Left forelimb (tissue), 1 donor: ENCODE results near the gene COMT.
"Not testable (repeated sequence)": the region's sequence is repeated elsewhere in the genome, so short reads cannot be mapped to it uniquely, and the experiment has no call there.

ENCODE experiments used
- DNase-seq: peaks from one replicate; pipeline ENCODE4 v3.0.0-alpha.2; 2018; ENCODE audit warnings: low spot score

The COMT gene

DNA sequence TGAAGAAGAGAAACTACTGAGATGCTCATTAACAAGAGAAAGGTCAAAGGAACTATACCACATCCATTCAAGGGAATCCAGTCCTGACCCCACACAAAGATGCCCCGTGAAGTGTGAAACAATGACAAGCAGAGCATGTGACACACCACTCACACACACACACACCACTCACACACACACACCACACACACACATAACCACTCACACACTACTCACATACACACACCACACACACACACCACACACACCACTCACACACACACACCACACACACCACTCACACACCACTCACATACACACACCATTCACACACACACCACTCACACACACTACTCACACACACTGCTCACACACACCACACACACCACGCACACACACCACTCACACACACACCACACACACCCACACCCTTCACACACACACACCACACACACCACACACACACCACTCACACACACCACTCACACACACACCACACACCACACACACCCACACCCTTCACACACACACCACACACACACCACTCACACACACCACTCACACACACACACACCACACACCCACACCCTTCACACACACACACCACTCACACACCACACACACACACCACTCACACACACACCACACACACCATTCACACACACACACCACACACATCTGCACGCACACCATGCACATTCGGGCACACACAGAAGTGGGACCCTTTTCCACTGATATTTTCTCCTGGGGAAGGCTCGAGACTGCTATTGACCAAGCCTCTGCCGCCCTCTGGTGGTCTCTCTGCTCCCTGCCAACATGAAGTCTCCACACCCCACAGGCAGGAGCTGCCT, 32.0 kb upstream of the COMT start:
- DNase-seq = peak; percentile 89

DNA sequence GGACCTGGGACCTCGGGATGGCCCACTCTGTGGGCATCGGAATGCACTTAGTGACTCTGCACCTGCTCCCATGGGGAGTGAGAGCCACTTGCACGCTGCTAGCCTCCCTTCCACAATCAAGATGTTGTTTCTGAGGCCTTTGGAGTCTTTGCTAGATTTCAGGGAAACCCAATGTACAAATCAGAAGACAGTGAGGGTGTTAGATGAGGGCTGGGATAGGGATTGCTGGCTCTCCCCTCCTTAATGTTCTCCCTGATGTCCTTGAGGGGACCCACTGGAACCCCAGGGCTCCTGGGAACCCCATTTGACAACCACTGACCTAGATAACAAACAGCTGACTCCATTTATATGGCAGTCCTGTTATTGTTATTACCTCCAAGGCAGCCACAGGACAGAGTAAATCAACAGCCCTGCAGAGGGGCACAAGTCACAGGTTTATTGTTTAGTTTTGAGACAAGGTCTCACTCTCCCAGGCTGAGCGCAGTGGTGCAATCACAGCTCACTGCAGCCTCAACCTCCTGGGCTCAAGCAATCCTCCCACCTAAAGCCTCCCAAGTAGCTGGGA, 31.3 kb upstream of the COMT start:
- DNase-seq = no peak

DNA sequence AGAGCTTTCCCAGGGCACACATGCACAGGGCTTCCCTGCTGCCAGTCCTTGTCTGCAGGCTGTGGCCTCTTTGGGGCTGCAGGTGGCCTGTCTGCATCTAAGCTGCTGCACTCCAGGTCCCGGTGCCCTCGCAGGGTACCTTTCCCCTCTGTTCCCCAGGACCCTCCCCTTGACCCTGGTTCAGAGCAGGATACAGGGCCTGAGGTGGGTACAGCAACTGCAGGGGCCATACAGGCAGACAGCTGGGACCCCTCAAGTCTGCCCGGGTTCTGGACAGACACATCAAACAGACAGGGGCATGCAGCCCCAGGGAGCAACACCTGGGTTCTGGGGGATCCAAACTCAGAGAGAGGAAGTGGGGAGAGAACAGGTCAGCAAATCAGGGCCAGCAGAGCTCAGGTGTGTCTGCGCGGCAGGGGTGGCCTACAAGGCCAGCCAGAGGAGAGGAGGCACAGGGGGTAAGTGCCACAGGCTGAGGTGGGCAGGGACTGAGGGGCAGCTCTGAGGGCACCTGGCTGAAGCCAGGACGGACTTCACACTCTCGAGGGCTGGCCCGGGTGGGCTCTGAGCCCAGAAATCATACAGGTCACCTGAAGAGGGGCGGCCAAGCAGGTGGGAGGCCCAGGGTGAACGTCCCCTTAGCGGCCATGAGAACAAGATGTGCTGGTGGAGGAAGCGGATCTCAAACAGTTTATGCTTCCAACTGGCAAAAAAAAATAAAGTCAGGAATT, 29.9 kb upstream of the COMT start:
- DNase-seq = no peak

DNA sequence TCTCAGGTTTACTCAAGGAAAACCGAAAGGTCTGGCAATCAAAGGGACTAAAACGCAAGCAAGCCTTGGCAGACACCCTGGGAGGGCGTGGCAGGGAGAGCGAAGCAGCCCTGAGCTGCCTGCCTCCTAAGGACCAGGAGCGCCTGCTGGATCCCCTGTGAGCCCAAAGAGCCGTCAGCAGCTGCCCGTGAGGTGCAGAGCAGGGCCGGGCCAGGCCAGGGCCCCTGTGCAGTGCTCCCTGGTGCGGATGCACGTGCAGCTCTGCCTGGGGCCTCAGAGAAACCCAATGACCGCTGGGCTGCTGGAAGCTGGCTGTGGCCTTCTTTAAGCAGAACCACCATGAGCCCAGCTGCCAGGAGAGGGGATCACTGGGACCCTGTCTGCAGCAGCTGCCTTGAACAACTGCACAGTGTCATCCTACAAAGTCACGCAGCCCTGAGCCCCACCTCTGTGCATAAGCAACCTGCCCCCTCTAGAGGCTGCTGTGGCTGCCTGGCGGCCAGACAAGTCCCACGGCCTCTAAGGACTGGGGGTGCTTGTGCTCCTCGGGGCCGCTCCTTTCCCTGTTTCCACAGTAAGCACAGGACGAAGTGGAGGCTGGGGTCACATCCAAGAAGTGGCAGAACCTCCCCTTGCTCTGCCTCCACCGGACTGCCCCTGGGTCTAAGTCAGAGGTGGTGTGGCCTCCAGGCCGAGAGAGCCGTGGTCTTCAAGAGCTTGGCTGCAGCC, 29.1 kb upstream of the COMT start:
- DNase-seq = no peak

DNA sequence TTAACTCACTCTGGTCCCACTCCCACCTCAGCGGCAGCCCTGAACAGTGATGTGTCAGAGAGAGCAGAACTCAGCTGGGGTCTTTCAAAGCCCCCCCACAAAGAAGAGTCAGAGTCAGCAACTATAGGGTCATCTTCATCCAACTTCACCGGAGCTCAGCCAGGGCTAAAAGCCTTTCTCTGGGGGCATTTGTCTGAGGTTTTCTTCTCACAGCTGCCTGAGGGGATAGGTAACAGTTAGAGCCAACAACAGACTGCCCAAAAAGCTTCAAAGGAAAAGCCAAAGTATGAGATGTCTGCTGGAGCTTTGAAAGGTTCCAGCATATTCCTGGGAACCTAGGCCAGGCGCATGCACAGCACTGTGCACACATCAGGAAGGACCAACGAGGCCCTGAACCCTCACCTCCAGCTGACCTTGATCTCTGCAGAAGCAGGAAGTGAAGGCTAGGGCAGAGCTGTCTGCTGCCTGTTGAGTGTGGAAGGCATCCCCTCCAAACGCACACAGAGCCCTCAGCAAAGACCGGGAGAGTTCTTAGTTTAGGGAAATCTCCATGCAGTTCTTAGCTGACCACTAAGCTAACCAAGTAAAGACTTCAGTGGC, 28.1 kb upstream of the COMT start:
- no peak for DNase-seq

DNA sequence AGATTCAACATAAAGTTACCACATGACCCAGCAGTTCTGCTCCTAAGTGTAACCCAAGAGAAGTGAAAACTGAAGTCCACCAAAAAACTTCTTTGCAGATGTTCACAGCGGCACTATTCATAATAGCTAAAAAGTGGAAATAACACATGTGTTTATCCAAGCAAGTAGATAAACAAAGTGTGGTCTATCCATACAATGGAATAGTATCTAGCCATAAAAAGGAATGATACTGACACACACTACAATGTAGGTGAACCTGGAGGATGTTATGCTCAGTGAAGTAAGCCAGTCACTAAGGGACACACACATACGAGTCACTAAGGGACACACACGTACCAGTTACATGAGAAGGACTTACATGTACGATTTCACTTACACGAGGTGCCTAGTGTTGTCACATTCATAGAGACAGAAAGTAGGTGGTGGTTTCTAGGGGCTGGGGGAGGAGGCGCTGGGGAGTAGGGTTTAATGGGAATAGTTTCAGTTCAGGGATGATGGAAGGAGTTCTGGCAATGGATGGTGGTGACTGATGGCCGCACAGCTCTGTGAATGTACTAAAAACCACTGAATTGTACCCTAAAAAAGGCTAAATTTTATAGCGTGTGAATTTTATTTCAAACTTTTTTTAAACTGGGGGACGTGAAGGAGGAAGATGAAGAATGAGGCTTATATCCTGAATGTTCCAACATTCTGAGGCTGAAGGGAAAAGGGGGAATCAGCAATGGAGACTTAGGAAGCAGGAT, 27.2 kb upstream of the COMT start:
- DNase-seq = no peak

DNA sequence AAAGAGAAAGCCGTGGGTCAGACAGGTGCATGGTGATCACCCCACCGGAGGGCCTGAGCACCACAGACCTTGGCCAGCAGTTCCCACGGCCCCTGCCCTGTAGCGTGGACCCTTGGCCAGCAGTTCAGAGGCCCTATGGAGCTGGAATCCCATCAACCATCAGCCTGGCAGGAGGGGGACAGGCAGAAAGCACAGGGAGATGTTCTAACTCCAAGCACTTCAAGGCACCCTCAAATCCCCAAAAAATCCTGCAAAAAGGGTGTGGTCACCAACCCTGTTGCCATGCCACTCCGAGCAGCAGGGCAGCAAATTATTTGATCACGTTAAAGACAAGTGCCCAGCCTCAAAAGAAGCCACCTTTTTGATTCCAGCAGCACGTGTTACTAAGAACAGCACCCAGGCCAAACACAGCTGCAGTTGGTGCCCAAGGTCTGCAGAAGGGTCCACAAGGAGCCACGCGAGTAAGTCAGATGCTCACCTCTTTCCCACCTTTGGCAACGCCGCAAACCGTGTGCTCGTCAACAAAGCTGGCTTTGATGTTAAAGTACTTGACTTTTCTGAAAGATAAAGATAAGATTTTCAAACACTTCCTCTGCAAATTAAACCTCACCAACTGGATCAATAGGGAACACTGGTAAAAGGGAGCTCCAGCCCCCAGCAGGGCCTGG, 26.2 kb upstream of the COMT start:
- no peak for DNase-seq

DNA sequence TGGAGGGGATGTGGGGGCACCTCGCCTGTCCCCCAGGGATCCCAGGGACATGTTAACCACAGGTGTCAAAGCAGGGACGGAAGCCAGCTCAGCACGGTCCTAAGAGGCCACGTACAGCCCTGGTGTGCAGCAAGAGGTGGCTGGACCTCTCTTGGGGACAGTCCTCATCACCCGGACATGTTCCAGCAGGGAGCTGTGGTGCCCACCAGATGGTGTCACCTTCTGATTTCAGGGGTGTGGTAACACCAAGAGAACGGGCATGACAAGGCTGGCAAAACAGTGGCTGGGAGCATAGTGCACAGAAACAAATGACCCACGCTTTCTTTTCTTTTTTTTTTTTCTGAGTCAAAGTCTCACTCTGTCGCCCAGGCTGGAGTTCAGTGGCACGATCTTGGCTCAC, 25.6 kb upstream of the COMT start:
- DNase-seq = no peak

DNA sequence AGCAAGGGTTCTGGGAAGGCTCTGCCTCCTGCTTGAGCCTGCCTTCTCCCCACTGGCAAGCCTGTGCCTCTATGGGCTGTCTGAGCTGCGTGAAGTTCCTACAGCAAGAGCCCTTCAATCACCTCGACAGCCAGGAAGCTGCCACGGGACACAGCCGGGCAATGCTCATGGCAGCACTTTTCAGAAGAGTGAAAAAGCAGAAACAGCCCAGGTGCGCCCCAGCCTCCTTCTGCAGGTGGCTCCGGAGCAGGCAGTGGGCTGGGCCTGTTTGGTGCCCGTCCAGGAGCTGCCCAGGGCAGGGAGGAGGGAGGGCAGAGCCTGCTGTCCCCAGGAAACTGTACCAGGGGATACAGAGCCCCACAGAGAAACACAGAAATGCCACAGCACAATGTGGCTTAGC, 24.6 kb upstream of the COMT start:
- DNase-seq = no peak

DNA sequence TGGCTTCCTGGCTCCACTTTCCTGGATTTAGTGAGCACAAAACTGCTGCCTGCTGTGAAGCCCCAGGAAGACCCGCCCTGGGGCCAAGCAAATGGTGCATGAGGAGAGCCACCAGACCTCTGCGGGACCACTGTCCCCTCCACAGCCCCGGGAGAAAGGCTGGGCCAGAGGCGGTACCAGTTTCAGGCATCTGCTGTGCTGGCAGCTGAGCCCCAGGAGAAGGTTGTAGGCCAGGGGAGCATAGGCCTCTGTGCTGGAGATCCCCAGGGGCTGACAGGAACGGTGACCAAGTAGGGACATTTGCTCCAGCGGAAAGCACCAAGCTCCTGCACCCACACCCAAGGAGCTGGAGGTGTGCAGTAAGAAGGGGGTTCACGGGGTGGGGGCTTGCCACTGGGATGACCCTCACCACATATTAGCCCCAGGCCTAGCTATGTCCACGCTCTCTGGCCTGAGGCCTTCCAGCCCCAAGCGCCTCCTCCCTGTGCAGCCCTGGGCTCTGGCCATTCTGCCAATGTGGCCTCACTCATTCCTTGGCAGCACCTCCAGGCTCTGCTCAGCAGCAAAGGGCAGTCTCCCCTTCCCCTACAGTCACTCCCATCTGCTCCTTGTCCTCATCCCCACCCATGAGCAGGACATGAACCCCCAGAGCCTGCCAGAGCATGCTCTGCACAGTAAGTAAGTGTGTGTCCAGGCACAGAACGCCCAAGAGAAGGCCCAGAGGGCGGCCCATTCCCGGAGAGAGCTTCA, 24.0 kb upstream of the COMT start:
- DNase-seq = no peak

DNA sequence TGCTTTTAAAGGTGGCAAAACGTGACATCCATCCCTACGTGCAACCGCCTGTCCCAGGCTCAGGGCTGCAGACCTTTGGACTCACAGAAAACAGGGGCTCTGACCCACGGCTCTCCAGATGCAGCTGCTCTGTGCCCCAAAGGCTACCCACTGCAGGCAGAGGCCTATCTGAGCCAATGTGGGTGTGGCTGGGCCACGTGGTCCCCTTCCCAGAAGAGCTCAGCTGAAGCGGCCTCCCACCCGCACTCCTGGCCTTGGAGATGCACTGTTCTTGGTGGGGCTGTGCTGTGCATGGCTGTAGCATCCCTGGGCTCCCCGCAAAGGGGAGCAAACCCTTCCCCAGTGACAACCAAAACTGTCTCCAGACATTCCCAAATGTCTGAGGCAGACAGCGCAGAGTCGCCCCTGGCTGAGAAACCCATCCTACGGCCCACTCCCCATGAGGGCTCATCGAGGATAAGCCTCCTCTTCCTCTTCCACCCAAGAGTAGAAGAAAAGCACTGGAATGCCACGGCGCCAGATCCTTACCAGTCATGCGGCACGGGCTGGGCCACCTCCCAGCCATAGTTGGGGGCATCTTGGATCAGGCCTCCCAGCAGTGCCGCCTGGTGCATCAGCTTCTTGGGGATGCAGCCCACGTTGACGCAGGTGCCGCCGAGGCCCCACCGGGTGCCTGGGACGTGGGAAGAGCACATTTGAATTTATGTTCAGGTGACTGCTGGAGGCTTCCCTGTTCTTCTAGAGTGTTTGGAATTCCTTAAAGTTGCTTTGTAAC, 23.1 kb upstream of the COMT start:
- no peak for DNase-seq

DNA sequence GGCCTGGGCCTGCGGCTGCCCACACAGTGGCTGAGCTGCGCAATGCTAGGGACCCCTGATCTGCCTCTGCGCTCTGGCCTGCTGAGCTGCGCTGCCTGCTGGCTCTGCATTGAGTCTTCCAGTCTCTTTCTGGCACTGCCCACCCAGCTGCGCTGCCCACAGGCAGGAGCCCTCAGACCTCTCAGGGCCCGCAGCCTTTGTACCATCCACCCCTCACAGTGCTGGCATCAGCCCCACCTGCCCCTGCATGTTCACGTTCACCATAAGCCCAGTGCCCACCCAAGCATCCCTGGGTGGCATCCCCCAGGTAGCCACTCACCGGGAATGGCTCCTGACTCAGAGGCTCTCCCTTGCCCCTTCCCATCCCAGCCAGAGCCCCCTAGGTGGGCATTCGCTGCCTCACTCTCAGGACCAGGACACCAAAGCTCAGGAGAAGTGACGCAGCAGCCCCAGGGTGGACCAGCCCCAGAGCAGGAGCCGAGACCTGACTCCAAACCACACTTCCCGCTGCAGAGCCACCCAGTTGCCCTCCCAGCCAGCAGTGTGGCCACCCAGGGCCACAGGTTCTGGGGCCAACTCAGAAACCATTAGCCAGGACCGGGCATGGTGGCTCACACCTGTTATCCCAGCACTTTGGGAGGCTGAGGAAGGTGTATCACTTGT, 21.7 kb upstream of the COMT start:
- no peak for DNase-seq

DNA sequence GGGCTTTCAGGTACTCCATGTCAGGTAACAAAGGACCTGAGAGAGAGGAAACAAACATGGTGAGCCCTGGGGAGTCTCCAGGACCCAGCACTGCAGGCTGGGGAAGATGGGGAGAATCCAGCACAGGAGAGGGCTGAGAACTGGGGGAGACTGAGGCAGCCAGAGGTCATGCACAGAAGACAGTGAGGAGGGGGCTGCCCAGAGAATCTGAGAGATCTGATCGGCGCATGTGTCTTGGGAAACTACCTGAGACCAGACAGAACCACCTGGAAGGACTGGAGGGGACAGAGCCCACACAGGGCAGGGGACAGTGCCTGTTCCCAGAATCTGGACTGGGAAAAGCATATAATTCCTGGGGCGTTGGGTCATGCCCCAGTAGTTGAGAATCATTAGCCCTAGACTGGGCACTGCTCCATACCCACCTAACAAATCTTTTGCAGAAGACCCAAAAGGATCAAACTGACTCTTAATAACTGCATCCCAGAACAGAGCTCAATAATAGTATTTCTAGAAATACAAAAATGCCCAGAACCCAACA, 20.0 kb upstream of the COMT start:
- DNase-seq = no peak

DNA sequence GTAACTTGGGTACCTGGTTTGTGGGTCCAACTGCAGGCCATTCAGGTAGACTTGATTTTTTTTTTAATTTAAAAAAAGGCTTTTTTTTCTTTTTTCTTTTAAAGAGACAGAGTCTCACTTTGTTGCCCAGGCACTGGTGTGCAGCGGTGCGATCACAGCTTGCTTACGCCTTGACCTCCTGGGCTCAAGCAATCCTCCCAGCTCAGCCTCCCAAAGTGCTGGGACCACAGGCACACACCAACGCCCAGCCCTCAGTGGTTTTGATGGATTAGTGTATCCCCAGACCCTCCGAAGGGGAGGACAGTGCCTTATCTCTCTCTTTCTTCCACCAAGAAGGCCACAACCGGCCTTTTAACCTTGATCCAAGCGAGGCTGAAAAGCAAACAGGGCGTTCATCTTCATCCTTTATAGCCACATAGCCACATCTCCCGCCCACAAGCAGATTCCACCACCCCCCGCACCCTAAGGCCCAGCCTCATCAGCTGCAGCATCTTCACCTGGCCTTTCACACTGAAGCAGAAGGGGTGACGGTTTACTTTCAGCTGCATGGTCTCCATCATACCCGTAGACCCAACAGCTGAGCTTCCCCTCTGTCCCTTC, 17.6 kb upstream of the COMT start:
- DNase-seq = no peak

DNA sequence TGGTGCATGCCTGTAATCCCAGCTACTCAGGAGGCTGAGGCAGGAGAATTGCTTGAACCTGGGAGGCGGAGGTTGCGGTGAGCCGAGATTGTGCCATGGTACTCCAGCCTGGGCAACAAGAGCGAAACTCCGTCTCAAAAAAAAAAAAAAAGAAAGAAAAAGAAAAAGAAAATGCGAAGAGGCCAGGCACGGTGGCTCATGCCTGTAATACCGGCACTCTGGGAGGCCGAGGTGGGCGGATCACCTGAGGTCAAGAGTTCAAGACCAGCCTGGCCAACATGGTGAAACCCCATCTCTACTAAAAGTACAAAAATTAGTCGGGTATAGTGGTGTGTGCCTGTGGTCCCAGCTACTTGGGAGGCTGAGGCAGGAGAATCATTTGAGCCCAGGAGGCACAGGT, 15.5 kb upstream of the COMT start:
- not testable (repeated sequence) for DNase-seq

DNA sequence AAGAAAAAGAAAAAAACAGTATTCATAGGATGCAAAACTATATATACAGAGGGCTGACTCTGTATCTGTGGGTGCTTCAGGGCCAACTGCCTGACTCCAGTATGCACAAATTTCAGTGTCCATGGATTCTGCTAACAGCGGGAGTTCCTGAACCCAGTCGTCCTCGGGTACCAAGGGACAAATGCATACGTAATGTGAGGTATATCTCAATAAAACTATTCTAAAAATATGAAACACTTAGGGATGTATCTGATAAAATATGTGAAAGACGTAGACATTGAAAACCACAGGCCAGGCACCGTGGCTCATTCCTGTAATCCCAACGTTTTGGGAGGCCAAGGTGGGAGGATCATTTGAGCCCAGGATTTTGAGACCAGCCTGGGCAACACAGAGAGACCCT, 13.9 kb upstream of the COMT start:
- no peak for DNase-seq

DNA sequence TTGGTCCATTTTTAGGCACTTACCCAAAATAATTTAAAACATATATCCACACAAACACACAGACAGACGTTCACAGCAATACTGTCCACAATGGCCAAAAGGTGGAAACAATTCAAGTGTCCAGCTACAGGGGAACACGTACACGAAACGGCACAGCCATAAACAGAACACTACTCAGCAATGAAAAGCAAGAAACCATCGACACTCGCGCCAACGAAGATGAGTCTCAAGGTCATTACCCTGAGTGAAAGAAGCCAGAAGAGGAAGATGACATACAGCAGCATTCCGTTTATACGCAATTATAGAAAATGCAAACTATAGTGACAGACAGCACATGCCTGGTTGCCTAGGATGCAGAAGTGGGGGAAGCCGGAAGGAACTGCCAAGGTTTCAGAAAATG, 13.4 kb upstream of the COMT start:
- DNase-seq = no peak
